ENCODE measurements around the gene NAGK.

Gene NAGK

DNA sequence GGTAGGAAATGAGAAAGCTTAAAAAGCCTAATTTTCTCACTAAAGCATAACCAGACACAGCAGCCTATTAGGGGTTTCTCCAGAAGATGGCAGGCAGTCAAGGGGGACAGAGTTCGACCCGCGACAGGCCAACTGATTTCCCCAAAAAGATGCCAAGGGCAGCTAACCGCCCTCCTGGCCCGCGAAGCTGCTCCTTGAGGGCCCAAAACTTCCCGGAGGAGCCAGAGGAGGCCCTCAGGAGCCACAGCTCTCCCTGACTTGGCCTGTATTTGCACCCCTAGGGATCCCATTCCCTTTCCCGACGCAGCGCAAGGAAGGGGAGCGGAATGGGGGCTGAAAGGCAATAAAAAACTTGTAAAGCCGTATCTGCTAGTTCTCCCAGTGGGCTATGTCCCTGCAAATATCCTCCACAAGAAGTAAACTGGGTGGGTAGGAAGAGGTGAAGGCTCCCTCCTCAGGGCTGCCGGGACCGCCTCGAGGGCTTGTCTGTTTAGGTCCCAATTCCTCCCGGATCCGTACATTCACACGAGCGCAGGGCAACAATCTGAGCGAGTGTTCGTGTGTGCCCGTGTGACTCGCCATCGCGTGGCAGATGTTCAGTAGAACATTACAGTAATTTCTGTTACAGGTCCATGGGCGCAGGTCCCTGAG, 756 bp upstream of the NAGK start:
- Histone ChIP-seq H3K4me3 (ENCODE audit: low read length) (peak overlapping the region; percentile 90), H3K36me3 (ENCODE audit: control insufficient read depth, low read length) (peaks cover 47% of the 10 kb centered on the region), H3F3A (ENCODE audit: control insufficient read depth, insufficient read depth) (peaks cover 33% of the 10 kb centered on the region), H3K79me2 (ENCODE audit: control insufficient read depth, low read length) (peaks cover 67% of the 10 kb centered on the region), H4K20me1 (ENCODE audit: control insufficient read depth, insufficient read depth, low read depth, low read length) (peaks cover 5% of the 10 kb centered on the region), H3K27me3 (ENCODE audit: control insufficient read depth, low read length) (no peaks in the 10 kb centered on the region), H3K4me2 (ENCODE audit: low read length) (peak overlapping the region; percentile 81), H3K4me1 (ENCODE audit: control insufficient read depth, low read length) (peaks cover 88% of the 10 kb centered on the region), H3K27ac (ENCODE audit: low read depth, low read length) (peak overlapping the region; percentile 99), H3K9me3 (ENCODE audit: control insufficient read depth, insufficient read depth, low read length) (no peaks in the 10 kb centered on the region), H3K9me2 (replicated peaks; ENCODE audit: control insufficient read depth, low read length) (no peaks in the 10 kb centered on the region)
- TF ChIP-seq, protein P1, sequence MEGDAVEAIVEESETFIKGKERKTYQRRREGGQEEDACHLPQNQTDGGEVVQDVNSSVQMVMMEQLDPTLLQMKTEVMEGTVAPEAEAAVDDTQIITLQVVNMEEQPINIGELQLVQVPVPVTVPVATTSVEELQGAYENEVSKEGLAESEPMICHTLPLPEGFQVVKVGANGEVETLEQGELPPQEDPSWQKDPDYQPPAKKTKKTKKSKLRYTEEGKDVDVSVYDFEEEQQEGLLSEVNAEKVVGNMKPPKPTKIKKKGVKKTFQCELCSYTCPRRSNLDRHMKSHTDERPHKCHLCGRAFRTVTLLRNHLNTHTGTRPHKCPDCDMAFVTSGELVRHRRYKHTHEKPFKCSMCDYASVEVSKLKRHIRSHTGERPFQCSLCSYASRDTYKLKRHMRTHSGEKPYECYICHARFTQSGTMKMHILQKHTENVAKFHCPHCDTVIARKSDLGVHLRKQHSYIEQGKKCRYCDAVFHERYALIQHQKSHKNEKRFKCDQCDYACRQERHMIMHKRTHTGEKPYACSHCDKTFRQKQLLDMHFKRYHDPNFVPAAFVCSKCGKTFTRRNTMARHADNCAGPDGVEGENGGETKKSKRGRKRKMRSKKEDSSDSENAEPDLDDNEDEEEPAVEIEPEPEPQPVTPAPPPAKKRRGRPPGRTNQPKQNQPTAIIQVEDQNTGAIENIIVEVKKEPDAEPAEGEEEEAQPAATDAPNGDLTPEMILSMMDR (IDR thresholded peaks at IDR 0.05; ENCODE audit: low read depth, low read length, poor library complexity, severe bottlenecking): no peak
- TF ChIP-seq EZH2phosphoT487 (IDR thresholded peaks at IDR 0.05; ENCODE audit: borderline replicate concordance, low read length): no peak

GRCh38 chr2:71069376-71069775, 928 bp downstream of the NAGK start:
- Histone ChIP-seq H3K79me2 (ENCODE audit: control insufficient read depth, low read length) (peaks cover 65% of the 10 kb centered on the region), H3K36me3 (ENCODE audit: control insufficient read depth, low read length) (peaks cover 57% of the 10 kb centered on the region), H3K27ac (ENCODE audit: low read depth, low read length) (peak overlapping the region; percentile 99; the same call in 1 of the 2 replicates), H3K9me2 (replicated peaks; ENCODE audit: control insufficient read depth, low read length) (no peaks in the 10 kb centered on the region), H3K9me3 (ENCODE audit: control insufficient read depth, insufficient read depth, low read length) (no peaks in the 10 kb centered on the region), H3K4me1 (ENCODE audit: control insufficient read depth, low read length) (peaks cover 72% of the 10 kb centered on the region), H3F3A (ENCODE audit: control insufficient read depth, insufficient read depth) (peaks cover 24% of the 10 kb centered on the region), H3K4me3 (ENCODE audit: low read length) (peak overlapping the region; percentile 90), H3K4me2 (ENCODE audit: low read length) (peak overlapping the region; percentile 81), H4K20me1 (ENCODE audit: control insufficient read depth, insufficient read depth, low read depth, low read length) (peaks cover 7% of the 10 kb centered on the region), H3K27me3 (ENCODE audit: control insufficient read depth, low read length) (no peaks in the 10 kb centered on the region)
- no peak for TF ChIP-seq EZH2phosphoT487 (IDR thresholded peaks at IDR 0.05; ENCODE audit: borderline replicate concordance, low read length)
- TF ChIP-seq, protein P1 (IDR thresholded peaks at IDR 0.05; ENCODE audit: low read depth, low read length, poor library complexity, severe bottlenecking): no peak

GRCh38 chr2:71070294-71071093, 2.0 kb downstream of the NAGK start:
- Histone ChIP-seq H3K9me2 (replicated peaks; ENCODE audit: control insufficient read depth, low read length) (no peaks in the 10 kb centered on the region), H3K4me1 (ENCODE audit: control insufficient read depth, low read length) (peaks cover 61% of the 10 kb centered on the region), H4K20me1 (ENCODE audit: control insufficient read depth, insufficient read depth, low read depth, low read length) (peaks cover 7% of the 10 kb centered on the region), H3K4me3 (ENCODE audit: low read length) (peak overlapping the region; percentile 90), H3K27me3 (ENCODE audit: control insufficient read depth, low read length) (no peaks in the 10 kb centered on the region), H3K4me2 (ENCODE audit: low read length) (peak overlapping the region; percentile 81), H3K36me3 (ENCODE audit: control insufficient read depth, low read length) (peaks cover 64% of the 10 kb centered on the region), H3F3A (ENCODE audit: control insufficient read depth, insufficient read depth) (peaks cover 13% of the 10 kb centered on the region), H3K79me2 (ENCODE audit: control insufficient read depth, low read length) (peaks cover 65% of the 10 kb centered on the region), H3K9me3 (ENCODE audit: control insufficient read depth, insufficient read depth, low read length) (no peaks in the 10 kb centered on the region), H3K27ac (ENCODE audit: low read depth, low read length) (peak overlapping the region; percentile 10; the same call in 1 of the 2 replicates)
- TF ChIP-seq, protein P1 (IDR thresholded peaks at IDR 0.05; ENCODE audit: low read depth, low read length, poor library complexity, severe bottlenecking): peak; percentile 74
- TF ChIP-seq EZH2phosphoT487 (IDR thresholded peaks at IDR 0.05; ENCODE audit: borderline replicate concordance, low read length): no peak

All from DOHH2 (cell line).